WTC11 (cell line): ENCODE measurements around the gene GOLGA7B.

Source experiments
- ATF1 ChIP-seq: sonication (generic); formaldehyde crosslinking; IDR thresholded peaks from 2 replicates; pipeline ENCODE4 v1.8.1; 2023; ENCODE audit warnings: mild to moderate bottlenecking, moderate library complexity, missing genetic modification reagents
- SP1 ChIP-seq: sonication (generic); formaldehyde crosslinking; conservative IDR thresholded peaks from 2 replicates; pipeline ENCODE4 v1.8.1; 2022; ENCODE audit warnings: missing genetic modification reagents

DNA sequence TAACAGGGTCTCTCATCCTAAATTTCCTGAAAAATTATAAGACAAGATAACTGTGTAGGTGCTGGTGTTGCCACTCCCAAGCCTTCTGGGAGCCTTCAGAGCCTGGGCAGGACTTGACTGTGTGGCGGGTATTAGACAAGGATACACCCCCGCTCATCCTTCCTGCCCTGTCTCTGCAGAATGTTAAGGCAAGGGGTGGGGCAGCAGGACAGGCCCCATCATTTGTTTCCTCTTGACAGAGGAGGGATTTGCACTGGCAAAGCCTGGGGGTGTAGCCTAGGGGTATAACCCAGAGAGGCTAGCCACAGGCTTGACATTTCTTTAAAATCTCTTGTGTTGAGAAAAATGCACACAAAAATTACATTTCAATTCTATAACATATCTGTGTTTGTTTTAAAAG lies 63.5 kb downstream of the GOLGA7B start:
- TF ChIP-seq SP1 (no peak), ATF1 (CRISPR knock-in tag) (no peak)
